ENCODE measurements around the gene EIF4G1.

- TF ChIP-seq POLR2A (IDR thresholded peaks at IDR 0.05; ENCODE audit: low read depth, low read length) = no peak
- no peak for TF ChIP-seq CTCF (IDR thresholded peaks at IDR 0.05; ENCODE audit: extremely low read depth in 1 of 2, insufficient read depth in 1 of 2, low read depth in 1 of 2, low read length in 2 of 2)
- TF ChIP-seq EZH2 (IDR thresholded peaks at IDR 0.05; ENCODE audit: borderline replicate concordance, low read depth, low read length, severe bottlenecking) = no peak
- TF ChIP-seq MAX (IDR thresholded peaks at IDR 0.05; ENCODE audit: insufficient read depth, insufficient read length) = no peak
Measured at GRCh38 chr3:184283681-184284080, 30.7 kb upstream of the EIF4G1 start.
